Measurements from ENCODE around the gene NENF.

The NENF gene

GRCh38 chr1:212482006-212482636 lies 49.4 kb downstream of the NENF start:
- DNase-seq (ENCODE audit: low spot score): no peak

GRCh38 chr1:212482637-212483441 lies 50.1 kb downstream of the NENF start:
- no peak for DNase-seq (ENCODE audit: low spot score)

- DNase-seq (ENCODE audit: low spot score): no peak
Measured at GRCh38 chr1:212484701-212485570, 52.2 kb downstream of the NENF start.

- DNase-seq (ENCODE audit: low spot score): no peak
Measured at GRCh38 chr1:212485571-212485912, 52.8 kb downstream of the NENF start.

GRCh38 chr1:212485913-212486618 lies 53.3 kb downstream of the NENF start:
- DNase-seq (ENCODE audit: low spot score): no peak

GRCh38 chr1:212486619-212486975 lies 53.9 kb downstream of the NENF start:
- no peak for DNase-seq (ENCODE audit: low spot score)

- DNase-seq (ENCODE audit: low spot score): no peak
Measured at GRCh38 chr1:212487286-212487685, 54.6 kb downstream of the NENF start.

GRCh38 chr1:212487774-212488435 lies 55.2 kb downstream of the NENF start:
- no peak for DNase-seq (ENCODE audit: low spot score)

GRCh38 chr1:212488436-212489283 lies 55.9 kb downstream of the NENF start:
- DNase-seq (ENCODE audit: low spot score): peak; percentile 85

- no peak for DNase-seq (ENCODE audit: low spot score)
Measured at GRCh38 chr1:212489284-212489859, 56.7 kb downstream of the NENF start.

GRCh38 chr1:212490276-212490675 lies 57.6 kb downstream of the NENF start:
- no peak for DNase-seq (ENCODE audit: low spot score)

- no peak for DNase-seq (ENCODE audit: low spot score)
Measured at GRCh38 chr1:212491454-212491853, 58.7 kb downstream of the NENF start.
